ENCODE data around the gene ZNF148. TPM values are rescaled to one million over a fixed set of nuclear protein-coding genes. Genes with fewer than 3 reads are reported as not detected.

Gene ZNF148
- total and polyA plus RNA-seq, 2 of the 4 experiments (the other 2 are of a cell fraction): 9.4 to 65.2 TPM

DNA sequence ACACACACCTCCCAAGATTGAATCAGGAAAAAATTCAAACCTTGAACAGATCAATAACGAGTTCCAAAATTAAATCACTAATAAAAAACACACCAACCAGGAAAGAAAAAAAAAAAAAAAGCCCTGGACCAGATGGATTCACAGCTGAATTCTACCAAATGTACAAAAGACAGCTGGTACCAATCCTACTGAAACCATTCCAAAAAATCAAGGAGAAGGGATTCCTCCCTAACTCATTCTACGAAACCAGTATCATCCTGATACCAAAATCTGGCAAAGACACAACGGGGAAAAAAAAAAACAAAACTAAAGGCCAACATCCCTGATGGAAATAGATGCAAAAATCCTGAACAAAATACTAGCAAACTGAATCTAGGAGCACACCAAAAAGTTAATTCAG is 108.2 kb downstream of the ZNF148 start:
- intact Hi-C loops (cut with micrococcal nuclease): no loop called here
- Histone ChIP-seq H3K14ac (replicated peaks; ENCODE audit: low read depth, low read length) (no peak overlapping the region), H3K36me3 (ENCODE audit: control insufficient read depth, insufficient read depth, low read length) (peaks cover 8% of the 10 kb centered on the region), H3K4ac (ENCODE audit: low read depth, low read length) (no peak overlapping the region), H3K4me1 (ENCODE audit: control insufficient read depth, insufficient read depth, low read length) (no peaks in the 10 kb centered on the region), H3K4me2 (ENCODE audit: low read depth, low read length) (no peak overlapping the region), H3K79me1 (ENCODE audit: low read depth in 1 of 2, low read length in 2 of 2) (peaks cover 28 to 41% of the 10 kb centered on the region in 2 experiments; a peak in 3 of 4 replicates), H4K91ac (ENCODE audit: insufficient read depth, low read depth, low read length) (no peak overlapping the region), H3K23ac (ENCODE audit: low read depth, low read length) (no peak overlapping the region), H4K8ac (ENCODE audit: low read depth in 2 of 2, low read length in 2 of 2) (no peak overlapping the region), H4K5ac (ENCODE audit: low read depth, low read length) (no peak overlapping the region), H4K20me1 (ENCODE audit: insufficient read depth, low read length) (no peaks in the 10 kb centered on the region; the same call in 1 of the 2 replicates), H2BK5ac (ENCODE audit: low read depth, low read length, poor library complexity, severe bottlenecking) (no peak overlapping the region), H3K9me3 (ENCODE audit: control insufficient read depth, insufficient read depth, low read length) (no peaks in the 10 kb centered on the region), H2AFZ (replicated peaks; ENCODE audit: low read length, poor library complexity) (no peak overlapping the region), H3K18ac (ENCODE audit: low read depth, low read length) (no peak overlapping the region), H3K9ac (ENCODE audit: low read depth, low read length) (no peak overlapping the region), H3K9me1 (ENCODE audit: insufficient read depth, low read length) (peaks cover 5% of the 10 kb centered on the region), H3K4me3 (ENCODE audit: insufficient read depth, low read depth, low read length) (no peak overlapping the region), H2BK120ac (ENCODE audit: low read depth, low read length) (no peak overlapping the region), H2AK5ac (ENCODE audit: low read depth, low read length) (no peak overlapping the region), H2AK9ac (replicated peaks; ENCODE audit: low read depth, low read length, poor library complexity) (no peak overlapping the region), H3K56ac (ENCODE audit: extremely low read depth, insufficient read depth, low read length) (no peak overlapping the region), H3K27me3 (ENCODE audit: control insufficient read depth, insufficient read depth, low read length) (no peaks in the 10 kb centered on the region), H3K27ac (ENCODE audit: insufficient read depth, low read length) (no peak overlapping the region), H2BK20ac (ENCODE audit: low read depth, low read length) (no peak overlapping the region), H2BK15ac (ENCODE audit: low read depth, low read length) (no peak overlapping the region)
- no TSS peak for BruUV-seq (replicated peaks)
- no CpG with 5 or more reads among the region's 3 CpGs for WGBS, 2 experiments (ENCODE audit: extremely low coverage in 2 of 2, insufficient read length in 1 of 2)
- CTCF ChIA-PET: no interaction called here
- no peak for ATAC-seq (ENCODE audit: low read depth)
- in situ Hi-C loops (cut with MboI; ENCODE audit: low sequenced_read_pairs): no loop called here
- POLR2A ChIA-PET (ENCODE audit: unreplicated experiment): interaction anchor here (0.6 kb wide), 1 partner anchor 380 kb away, joined by 8 read pairs; the partner anchor contains the start of gene ITGB5
- TF ChIP-seq, protein P1, sequence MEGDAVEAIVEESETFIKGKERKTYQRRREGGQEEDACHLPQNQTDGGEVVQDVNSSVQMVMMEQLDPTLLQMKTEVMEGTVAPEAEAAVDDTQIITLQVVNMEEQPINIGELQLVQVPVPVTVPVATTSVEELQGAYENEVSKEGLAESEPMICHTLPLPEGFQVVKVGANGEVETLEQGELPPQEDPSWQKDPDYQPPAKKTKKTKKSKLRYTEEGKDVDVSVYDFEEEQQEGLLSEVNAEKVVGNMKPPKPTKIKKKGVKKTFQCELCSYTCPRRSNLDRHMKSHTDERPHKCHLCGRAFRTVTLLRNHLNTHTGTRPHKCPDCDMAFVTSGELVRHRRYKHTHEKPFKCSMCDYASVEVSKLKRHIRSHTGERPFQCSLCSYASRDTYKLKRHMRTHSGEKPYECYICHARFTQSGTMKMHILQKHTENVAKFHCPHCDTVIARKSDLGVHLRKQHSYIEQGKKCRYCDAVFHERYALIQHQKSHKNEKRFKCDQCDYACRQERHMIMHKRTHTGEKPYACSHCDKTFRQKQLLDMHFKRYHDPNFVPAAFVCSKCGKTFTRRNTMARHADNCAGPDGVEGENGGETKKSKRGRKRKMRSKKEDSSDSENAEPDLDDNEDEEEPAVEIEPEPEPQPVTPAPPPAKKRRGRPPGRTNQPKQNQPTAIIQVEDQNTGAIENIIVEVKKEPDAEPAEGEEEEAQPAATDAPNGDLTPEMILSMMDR (conservative IDR thresholded peaks at IDR 0.05; ENCODE audit: low read depth, low read length): no peak
- no peak for TF ChIP-seq MAFK (IDR thresholded peaks at IDR 0.05; ENCODE audit: low read depth, low read length)
- TF ChIP-seq, protein P2, sequence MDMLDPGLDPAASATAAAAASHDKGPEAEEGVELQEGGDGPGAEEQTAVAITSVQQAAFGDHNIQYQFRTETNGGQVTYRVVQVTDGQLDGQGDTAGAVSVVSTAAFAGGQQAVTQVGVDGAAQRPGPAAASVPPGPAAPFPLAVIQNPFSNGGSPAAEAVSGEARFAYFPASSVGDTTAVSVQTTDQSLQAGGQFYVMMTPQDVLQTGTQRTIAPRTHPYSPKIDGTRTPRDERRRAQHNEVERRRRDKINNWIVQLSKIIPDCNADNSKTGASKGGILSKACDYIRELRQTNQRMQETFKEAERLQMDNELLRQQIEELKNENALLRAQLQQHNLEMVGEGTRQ (IDR thresholded peaks at IDR 0.05; ENCODE audit: low read depth, low read length): no peak
- TF ChIP-seq MAZ (IDR thresholded peaks at IDR 0.05; ENCODE audit: borderline replicate concordance, low read depth, low read length): no peak
- no peak for TF ChIP-seq POLR2A (IDR thresholded peaks at IDR 0.05; ENCODE audit: low read depth, low read length)
- TF ChIP-seq RFX5 (IDR thresholded peaks at IDR 0.05; ENCODE audit: low read depth, low read length): no peak
- TF ChIP-seq FOS (IDR thresholded peaks at IDR 0.05; ENCODE audit: low read depth, low read length): no peak
- TF ChIP-seq SMC3 (IDR thresholded peaks at IDR 0.05; ENCODE audit: low read depth, low read length): no peak
- no peak for TF ChIP-seq BHLHE40 (IDR thresholded peaks at IDR 0.05; ENCODE audit: low read depth, low read length)
- TF ChIP-seq CHD1 (IDR thresholded peaks at IDR 0.05; ENCODE audit: low read depth, low read length): no peak
- DNase-seq: no peak
- dilution Hi-C loops (cut with HindIII; ENCODE audit: low sequenced_read_pairs, unreplicated experiment): no loop called here

All from IMR-90 (cell line).